Uterus (tissue), 2 donors: Measurements from ENCODE around the gene TRABD.

Experiments
- POLR2A ChIP-seq, 2 donors: fragments of 450-650 bp; IDR thresholded peaks; one replicate each; pipeline ENCODE4 v1.6.1; 2016; ENCODE audit warnings: antibody characterized with exemption in 2 of 2, mild to moderate bottlenecking in 1 of 2, moderate library complexity in 1 of 2
- TF ChIP-seq, protein P1 (sequence below), 4 experiments: fragments of 200-600 bp in 2 of 4; fragments of 450-650 bp in 2 of 4; sonication (generic) in 2 of 4; IDR thresholded peaks; one replicate each; pipeline ENCODE4 v1.5.1; 2016 to 2019; ENCODE audit warnings: antibody characterized with exemption in 4 of 4, mild to moderate bottlenecking in 2 of 4, moderate library complexity in 1 of 4

GRCh38 chr22:50185375-50186087, at the start of gene TRABD:
- TF ChIP-seq, protein P1, sequence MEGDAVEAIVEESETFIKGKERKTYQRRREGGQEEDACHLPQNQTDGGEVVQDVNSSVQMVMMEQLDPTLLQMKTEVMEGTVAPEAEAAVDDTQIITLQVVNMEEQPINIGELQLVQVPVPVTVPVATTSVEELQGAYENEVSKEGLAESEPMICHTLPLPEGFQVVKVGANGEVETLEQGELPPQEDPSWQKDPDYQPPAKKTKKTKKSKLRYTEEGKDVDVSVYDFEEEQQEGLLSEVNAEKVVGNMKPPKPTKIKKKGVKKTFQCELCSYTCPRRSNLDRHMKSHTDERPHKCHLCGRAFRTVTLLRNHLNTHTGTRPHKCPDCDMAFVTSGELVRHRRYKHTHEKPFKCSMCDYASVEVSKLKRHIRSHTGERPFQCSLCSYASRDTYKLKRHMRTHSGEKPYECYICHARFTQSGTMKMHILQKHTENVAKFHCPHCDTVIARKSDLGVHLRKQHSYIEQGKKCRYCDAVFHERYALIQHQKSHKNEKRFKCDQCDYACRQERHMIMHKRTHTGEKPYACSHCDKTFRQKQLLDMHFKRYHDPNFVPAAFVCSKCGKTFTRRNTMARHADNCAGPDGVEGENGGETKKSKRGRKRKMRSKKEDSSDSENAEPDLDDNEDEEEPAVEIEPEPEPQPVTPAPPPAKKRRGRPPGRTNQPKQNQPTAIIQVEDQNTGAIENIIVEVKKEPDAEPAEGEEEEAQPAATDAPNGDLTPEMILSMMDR (IDR thresholded peaks at IDR 0.05) = no peak
- TF ChIP-seq POLR2A (IDR thresholded peaks at IDR 0.05) = no peak
